Neuronal stem cell (in vitro differentiated cells): ENCODE data around the gene HOGA1.

Experiments
- DNase-seq: peaks from one replicate; pipeline ENCODE4 v3.0.0-alpha.2; 2013; ENCODE audit warnings: low spot score
- H2AFZ ChIP-seq: one replicate; pipeline ENCODE4 v1.6.1; 2013; ENCODE audit warnings: mild to moderate bottlenecking, low read length, inconsistent platforms
- H2AK5ac ChIP-seq: 2 replicates; pipeline ENCODE4 v1.6.1; 2013; ENCODE audit warnings: low read depth, mild to moderate bottlenecking, inconsistent platforms, low read length, moderate library complexity, mixed read lengths
- H2BK120ac ChIP-seq: 2 replicates; pipeline ENCODE4 v1.6.1; 2013; ENCODE audit warnings: low read depth, mild to moderate bottlenecking, inconsistent platforms, low read length, moderate library complexity, mixed read lengths
- H2BK12ac ChIP-seq: one replicate; pipeline ENCODE4 v1.6.1; 2013; ENCODE audit warnings: low read length, inconsistent platforms
- H2BK15ac ChIP-seq: 2 replicates; pipeline ENCODE4 v1.6.1; 2013; ENCODE audit warnings: mild to moderate bottlenecking, low read length, inconsistent platforms, mixed read lengths
- H2BK5ac ChIP-seq: one replicate; pipeline ENCODE4 v1.6.1; 2013; ENCODE audit warnings: inconsistent platforms, mild to moderate bottlenecking, low read length, moderate library complexity
- H3K14ac ChIP-seq: one replicate; pipeline ENCODE4 v1.6.1; 2013; ENCODE audit warnings: low read length, inconsistent platforms
- H3K18ac ChIP-seq: 2 replicates; pipeline ENCODE4 v1.6.1; 2013; ENCODE audit warnings: low read length, inconsistent platforms
- H3K23ac ChIP-seq: 2 replicates; pipeline ENCODE4 v1.6.1; 2013; ENCODE audit warnings: low read depth, mild to moderate bottlenecking, mixed read lengths, low read length, inconsistent platforms; ENCODE audit not compliant: poor library complexity
- H3K27ac ChIP-seq: replicated peaks from 3 replicates; pipeline ENCODE4 v1.5.1; 2013; ENCODE audit warnings: low read length, inconsistent platforms
- H3K27me3 ChIP-seq, 3 experiments: 2 replicates each; pipeline ENCODE4 v1.6.1; 2013; ENCODE audit warnings: low read length in 3 of 3, mild to moderate bottlenecking in 2 of 3, inconsistent platforms in 1 of 3, low read depth in 1 of 3, mixed read lengths in 1 of 3, moderate library complexity in 1 of 3; ENCODE audit not compliant: control insufficient read depth in 3 of 3, insufficient read depth in 3 of 3
- H3K36me3 ChIP-seq, 2 donors: replicated peaks in 1 of 2; 2 replicates each; pipeline ENCODE4 v1.6.1; 2013; ENCODE audit warnings: low read length in 2 of 2; ENCODE audit not compliant: control insufficient read depth in 2 of 2, insufficient read depth in 2 of 2
- H3K4ac ChIP-seq: 2 replicates; pipeline ENCODE4 v1.6.1; 2013; ENCODE audit warnings: inconsistent platforms, mild to moderate bottlenecking, low read length, moderate library complexity
- H3K4me1 ChIP-seq, 2 donors: 1 replicate in 1 of 2; 2 replicates in 1 of 2; pipeline ENCODE4 v1.6.1; 2013; ENCODE audit warnings: low read length in 2 of 2, low read depth in 1 of 2; ENCODE audit not compliant: control insufficient read depth in 2 of 2, insufficient read depth in 1 of 2
- H3K4me2 ChIP-seq: one replicate; pipeline ENCODE4 v1.6.1; 2013; ENCODE audit warnings: mild to moderate bottlenecking, low read length, inconsistent platforms; ENCODE audit not compliant: insufficient read depth, poor library complexity, severe bottlenecking
- H3K4me3 ChIP-seq, 2 donors: 2 replicates each; pipeline ENCODE4 v1.5.1; 2013; ENCODE audit warnings: low read length in 2 of 2, mild to moderate bottlenecking in 2 of 2, inconsistent platforms in 1 of 2, moderate library complexity in 1 of 2
- H3K79me1 ChIP-seq: one replicate; pipeline ENCODE4 v1.6.1; 2013; ENCODE audit warnings: low read depth, mild to moderate bottlenecking, inconsistent platforms, low read length, moderate library complexity
- H3K9ac ChIP-seq: one replicate; pipeline ENCODE4 v1.6.1; 2013; ENCODE audit warnings: mild to moderate bottlenecking, low read depth, low read length, inconsistent platforms; ENCODE audit not compliant: poor library complexity
- H3K9me3 ChIP-seq, 2 donors: replicated peaks in 1 of 2; 2 replicates each; pipeline versions ENCODE3 to v1.6.1; 2013; ENCODE audit warnings: low read length in 2 of 2, mild to moderate bottlenecking in 2 of 2, inconsistent platforms in 1 of 2, low read depth in 1 of 2, mixed read lengths in 1 of 2, moderate library complexity in 1 of 2; ENCODE audit not compliant: control insufficient read depth in 2 of 2, insufficient read depth in 1 of 2
- H4K8ac ChIP-seq: one replicate; pipeline ENCODE4 v1.6.1; 2013; ENCODE audit warnings: low read depth, mild to moderate bottlenecking, inconsistent platforms, low read length, moderate library complexity
- H4K91ac ChIP-seq: one replicate; pipeline ENCODE4 v1.6.1; 2013; ENCODE audit warnings: low read length, low read depth, mild to moderate bottlenecking, inconsistent platforms; ENCODE audit not compliant: poor library complexity
- WGBS, 2 donors: extraction: QIAGEN DNeasy Blood & Tissue Kit; methylation state at CpG; one replicate each; pipeline ENCODE4 v1.1.7; 2013; ENCODE audit warnings: missing lambda C conversion rate in 2 of 2, mixed read lengths in 1 of 2; ENCODE audit not compliant: insufficient read length in 2 of 2, insufficient replicate concordance in 1 of 2; ENCODE audit errors: extremely low coverage in 2 of 2; 5-methylcytosine and 5-hydroxymethylcytosine counted together

HOGA1 gene

GRCh38 chr10:97547962-97548361 lies 36.2 kb upstream of the HOGA1 start:
- Histone ChIP-seq H3K23ac (no peak overlapping the region), H3K36me3 (no peaks in the 10 kb centered on the region), H4K8ac (no peak overlapping the region), H2BK120ac (no peak overlapping the region), H3K4me3 (no peak overlapping the region), H2AFZ (no peak overlapping the region), H2BK12ac (no peak overlapping the region), H3K9me3 (no peaks in the 10 kb centered on the region), H4K91ac (no peak overlapping the region), H2AK5ac (no peak overlapping the region), H3K27ac (no peak overlapping the region), H2BK5ac (no peak overlapping the region), H3K9ac (no peak overlapping the region), H3K4me2 (no peak overlapping the region), H3K14ac (no peak overlapping the region), H3K79me1 (no peaks in the 10 kb centered on the region), H3K18ac (no peak overlapping the region), H2BK15ac (no peak overlapping the region), H3K4me1 (peaks cover 28 to 30% of the 10 kb centered on the region in 2 donors), H3K27me3 (no peaks in the 10 kb centered on the region), H3K4ac (no peak overlapping the region)
- no CpG with 5 or more reads among the region's 4 CpGs for whole genome bisulfite sequencing, 2 donors
- DNase-seq = no peak

GRCh38 chr10:97548828-97549455 lies 35.2 kb upstream of the HOGA1 start:
- H3K79me1 ChIP-seq = no peaks in the 10 kb centered on the region
- peak overlapping the region; percentile 54 for H2BK15ac ChIP-seq
- H3K4me1 ChIP-seq = peaks cover 26 to 31% of the 10 kb centered on the region in 2 donors
- H3K9ac ChIP-seq = peak overlapping the region; percentile 60
- no peaks in the 10 kb centered on the region for H3K9me3 ChIP-seq
- peak overlapping the region; percentile 0 for H4K8ac ChIP-seq
- no peak overlapping the region for H3K4me3 ChIP-seq
- H2BK5ac ChIP-seq = peak overlapping the region; percentile 76
- no peak overlapping the region for H3K14ac ChIP-seq
- no peak overlapping the region for H3K4me2 ChIP-seq
- H2BK12ac ChIP-seq = peak overlapping the region; percentile 91
- no peaks in the 10 kb centered on the region for H3K27me3 ChIP-seq
- no peaks in the 10 kb centered on the region for H3K36me3 ChIP-seq
- DNase-seq = no peak
- no CpG with 5 or more reads among the region's 13 CpGs for WGBS, 2 donors
- H2AFZ ChIP-seq = no peak overlapping the region
- peak overlapping the region; percentile 0 for H2AK5ac ChIP-seq
- peak overlapping the region; percentile 95 for H3K18ac ChIP-seq
- no peak overlapping the region for H3K23ac ChIP-seq
- peak overlapping the region; percentile 60 for H3K27ac ChIP-seq
- peak overlapping the region; percentile 85 for H4K91ac ChIP-seq
- H2BK120ac ChIP-seq = no peak overlapping the region
- no peak overlapping the region for H3K4ac ChIP-seq

- Histone ChIP-seq H3K4me3 (no peak overlapping the region), H3K9ac (peak overlapping the region; percentile 78), H3K4me2 (no peak overlapping the region), H3K36me3 (no peaks in the 10 kb centered on the region), H3K18ac (peak overlapping the region; percentile 88), H3K9me3 (no peaks in the 10 kb centered on the region), H4K91ac (peak overlapping the region; percentile 86), H3K27me3 (no peaks in the 10 kb centered on the region), H3K27ac (peak overlapping the region; percentile 64), H2BK15ac (peak overlapping the region; percentile 77), H2BK12ac (peak overlapping the region; percentile 64), H2AK5ac (peak overlapping the region; percentile 2), H2AFZ (peak overlapping the region; percentile 77), H3K14ac (no peak overlapping the region), H3K23ac (no peak overlapping the region), H3K4ac (no peak overlapping the region), H4K8ac (peak overlapping the region; percentile 1), H3K79me1 (no peaks in the 10 kb centered on the region), H3K4me1 (peaks cover 26 to 31% of the 10 kb centered on the region in 2 donors), H2BK120ac (peak overlapping the region; percentile 0), H2BK5ac (peak overlapping the region; percentile 90)
- no peak for DNase-seq
- WGBS, 2 donors = no CpG with 5 or more reads among the region's 13 CpGs
Observed at GRCh38 chr10:97549587-97550322, 34.4 kb upstream of the HOGA1 start.
